NCI-H2227 (cell line): Measurements from ENCODE around the gene PPP1R3G.
"Not testable (repeated sequence)": the region's sequence is repeated elsewhere in the genome, so short reads cannot be mapped to it uniquely, and the experiment has no call there.

Experiments used
- DNase-seq: peaks from one replicate; lab custom pipeline; 2025; ENCODE audit not compliant: unreplicated experiment; lab: John Stamatoyannopoulos, UW

PPP1R3G gene

DNA sequence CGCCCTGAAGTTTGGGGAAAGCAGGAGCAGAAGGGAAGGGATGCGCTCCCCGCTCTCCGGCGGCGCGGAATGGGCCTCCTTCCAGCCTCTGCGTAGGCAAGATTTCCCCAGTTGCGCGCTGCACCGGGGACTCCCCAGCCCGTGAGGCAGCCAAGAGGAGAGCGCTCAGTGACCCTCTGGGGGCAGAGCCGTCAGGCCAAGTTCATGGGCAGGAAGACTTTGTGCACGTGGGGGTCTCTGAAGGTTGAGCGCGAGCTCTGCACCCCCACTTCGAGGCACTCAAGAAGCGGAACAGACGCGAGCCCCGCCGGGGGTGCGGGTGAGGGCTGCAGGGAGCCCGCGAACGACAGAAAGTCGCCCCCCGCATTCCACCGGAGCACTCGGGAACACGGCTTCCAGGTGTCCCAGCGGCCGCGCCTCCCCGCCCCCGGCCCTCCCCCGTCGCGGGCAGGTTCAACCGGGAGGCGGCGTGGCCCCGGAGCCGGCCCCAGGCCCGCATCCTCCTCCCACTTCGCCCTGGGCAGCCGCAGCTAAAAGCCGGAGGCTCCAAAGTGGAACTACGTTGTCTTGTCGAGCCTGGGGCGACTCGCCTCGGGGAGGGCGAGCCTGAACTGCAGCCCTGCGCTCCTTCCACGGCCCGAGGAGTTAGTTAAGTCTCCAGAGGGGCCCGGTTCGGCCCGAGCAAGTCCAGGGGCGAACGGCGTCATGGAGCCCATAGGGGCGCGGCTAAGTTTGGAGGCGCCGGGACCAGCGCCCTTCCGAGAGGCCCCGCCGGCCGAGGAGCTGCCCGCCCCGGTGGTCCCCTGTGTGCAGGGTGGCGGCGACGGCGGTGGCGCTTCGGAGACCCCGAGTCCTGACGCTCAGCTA, at the start of gene PPP1R3G:
Gene PPP1R3G, plus strand, starts transcription at position 561 of the 867 bp plus-strand sequence. Its CDS starts 145 bp downstream, at position 706.
- DNase-seq, result peak; percentile 59

DNA sequence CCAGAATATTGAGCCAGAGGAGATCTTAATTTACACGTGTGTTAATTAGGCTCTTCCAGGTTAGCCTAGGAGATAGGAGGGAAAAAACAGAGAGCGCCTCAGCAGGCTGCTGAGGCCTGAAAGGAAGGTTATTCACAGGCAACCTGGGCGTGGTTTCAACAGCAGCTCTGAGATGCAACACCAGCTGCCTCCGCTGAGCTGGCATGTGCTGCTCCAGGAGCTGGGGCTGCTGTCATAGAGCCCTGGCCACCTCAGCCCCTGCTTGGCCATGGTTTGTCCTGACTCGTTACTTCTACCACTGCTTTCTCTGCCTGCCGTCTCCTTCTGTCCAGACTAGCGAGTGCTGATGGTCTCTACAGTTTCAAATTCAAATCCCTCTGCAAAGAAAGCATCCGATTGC, 48.9 kb upstream of the PPP1R3G start:
- DNase-seq, result peak; percentile 80

DNA sequence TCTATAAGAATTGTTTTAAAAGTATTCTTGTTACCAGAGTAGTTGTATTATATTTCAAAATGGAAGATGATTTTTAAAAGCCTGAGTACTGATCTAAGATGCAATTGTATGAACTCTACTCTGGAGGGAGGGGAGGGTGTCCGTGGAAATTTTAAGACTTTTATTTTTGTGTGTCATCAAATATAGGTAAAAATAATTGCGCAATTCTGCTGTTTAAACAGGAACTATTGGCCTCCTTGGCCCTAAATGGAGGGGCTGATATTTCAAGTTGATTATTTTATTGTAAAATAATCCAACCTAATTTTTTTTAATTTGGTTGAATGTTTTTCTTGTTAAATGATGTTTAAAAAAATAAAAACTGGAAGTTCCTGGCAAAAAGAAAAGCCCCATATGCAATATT, 43.2 kb upstream of the PPP1R3G start:
- no peak for DNase-seq

DNA sequence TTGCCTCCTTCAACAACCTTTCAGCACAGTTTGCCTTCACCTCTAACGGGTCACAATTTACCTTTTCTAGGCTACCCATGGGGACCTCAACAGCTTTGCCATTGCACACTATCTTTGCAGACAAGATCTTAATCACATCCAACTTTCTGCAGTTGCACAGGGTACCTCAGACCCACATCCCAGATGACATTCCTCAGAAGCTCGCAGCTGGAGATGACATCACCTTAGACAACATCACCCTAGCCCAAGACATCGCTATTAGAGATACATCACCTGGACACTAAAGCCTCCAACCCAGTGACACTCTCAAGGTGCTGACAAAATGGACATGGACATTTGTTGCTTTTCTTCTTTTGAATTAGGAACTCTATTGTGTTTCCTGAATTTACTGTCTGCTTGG, 42.7 kb upstream of the PPP1R3G start:
- DNase-seq, result no peak

DNA sequence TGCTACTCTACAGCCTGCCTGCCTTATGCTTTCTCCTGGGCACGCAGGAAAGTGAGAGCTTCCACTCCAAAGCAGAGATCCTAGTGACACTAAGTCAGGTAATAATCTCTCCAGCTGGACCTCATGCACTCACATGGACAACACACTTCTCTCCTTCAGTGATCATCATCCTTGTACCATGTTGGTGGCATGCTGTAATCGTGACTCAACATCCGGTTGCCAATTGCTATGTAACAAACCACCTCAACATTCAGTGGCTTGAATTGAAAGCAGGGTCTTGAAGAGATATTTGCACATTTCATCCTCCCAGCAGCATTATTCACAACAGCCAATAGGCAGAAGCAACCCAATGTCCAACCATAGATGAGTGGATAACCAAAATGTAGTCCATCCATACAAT, 40.3 kb upstream of the PPP1R3G start:
- no peak for DNase-seq

DNA sequence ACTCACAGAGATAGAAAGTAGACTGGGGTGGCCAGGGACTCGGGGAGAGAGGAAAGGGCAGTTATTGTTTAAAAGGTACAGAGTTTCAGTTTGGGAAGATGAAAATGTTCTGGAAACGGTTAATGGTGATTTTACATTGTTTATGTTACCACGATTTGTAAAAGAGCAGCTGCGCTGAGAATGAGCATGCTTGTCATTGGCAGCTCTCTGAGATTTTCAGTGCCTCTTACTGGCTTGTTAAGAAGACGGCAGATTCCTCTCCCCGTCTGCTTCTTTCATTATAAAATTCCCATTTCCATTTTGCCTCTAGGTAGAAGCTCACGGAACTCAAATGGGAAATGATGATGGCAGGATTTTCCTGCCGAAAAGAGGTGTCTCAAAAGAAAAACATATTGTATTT, 39.7 kb upstream of the PPP1R3G start:
- DNase-seq, result no peak

DNA sequence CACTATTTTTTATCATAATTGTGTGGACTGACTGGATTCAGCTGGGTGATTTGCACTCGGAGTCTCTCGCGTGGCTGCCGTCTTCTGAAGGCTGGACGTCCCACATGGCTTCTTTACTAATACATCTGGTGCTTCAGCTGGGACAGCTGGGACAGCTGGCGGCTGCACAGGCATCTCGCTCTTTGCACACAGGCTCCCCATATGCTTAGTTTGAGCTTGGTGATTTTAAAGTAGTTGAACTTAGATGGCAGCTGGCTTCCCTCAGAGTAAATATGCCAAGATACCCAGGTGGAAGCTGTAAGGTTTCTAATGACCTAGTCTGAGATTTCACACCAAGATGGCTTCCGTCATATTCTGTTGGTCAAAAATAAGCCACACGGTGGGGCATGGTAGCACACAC, 38.7 kb upstream of the PPP1R3G start:
- no peak for DNase-seq

DNA sequence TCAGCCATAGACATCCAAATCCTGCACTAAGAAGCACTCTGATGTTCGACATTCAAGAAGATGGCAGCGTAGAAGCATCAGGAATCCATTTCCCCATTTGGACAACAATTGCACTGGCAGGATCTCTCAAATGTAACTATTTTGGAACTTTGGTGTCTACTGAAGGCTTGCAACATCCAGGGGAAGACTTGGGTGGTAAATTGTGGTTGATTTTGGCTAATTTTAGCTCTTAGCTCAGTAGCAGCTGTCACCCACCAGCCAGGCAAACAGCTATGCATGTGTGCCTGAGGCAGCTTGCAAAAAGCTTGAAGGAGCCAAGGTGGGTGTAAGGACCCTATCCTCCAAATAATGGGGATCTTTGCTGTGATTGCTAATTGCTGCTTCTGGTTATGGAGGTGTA, 35.1 kb upstream of the PPP1R3G start:
- no peak for DNase-seq

DNA sequence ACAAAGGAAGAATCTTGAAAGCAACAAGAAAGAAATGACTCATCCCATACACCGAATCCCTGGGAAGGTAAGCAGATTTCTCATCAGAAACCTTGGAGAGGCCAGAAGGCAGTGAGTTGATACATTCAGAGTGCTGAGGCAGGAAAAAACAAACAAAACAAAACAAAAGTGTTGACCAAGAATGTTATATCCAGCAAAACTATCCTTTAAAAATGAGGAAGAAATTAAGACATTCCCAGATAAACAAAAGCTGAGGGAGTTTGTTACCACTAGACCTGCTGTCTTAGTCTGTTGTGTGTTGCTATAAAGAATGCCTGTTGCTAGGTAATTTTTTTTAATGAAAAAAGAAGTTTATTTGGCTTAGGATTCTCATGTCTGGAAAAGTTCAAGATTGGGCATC, 33.7 kb upstream of the PPP1R3G start:
- no peak for DNase-seq

DNA sequence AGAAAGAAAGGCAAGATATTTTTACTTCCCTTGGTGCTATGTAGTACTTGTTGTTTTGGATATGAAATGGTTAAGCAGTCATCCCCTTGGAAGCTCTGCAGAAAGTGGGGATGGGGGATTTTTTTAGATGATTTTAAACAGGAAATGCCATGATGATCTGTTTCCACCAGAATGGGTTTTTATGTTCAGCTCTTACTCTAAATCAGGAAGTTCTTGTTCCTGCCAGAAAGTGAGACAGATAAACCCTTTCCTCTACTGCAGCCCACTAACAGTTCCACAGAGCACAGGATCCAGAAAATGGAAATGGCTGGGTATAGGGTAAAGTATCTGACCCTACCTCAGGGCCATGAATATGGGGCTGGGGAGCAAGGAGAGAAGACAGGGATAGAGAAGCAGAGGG, 32.1 kb upstream of the PPP1R3G start:
- no peak for DNase-seq

DNA sequence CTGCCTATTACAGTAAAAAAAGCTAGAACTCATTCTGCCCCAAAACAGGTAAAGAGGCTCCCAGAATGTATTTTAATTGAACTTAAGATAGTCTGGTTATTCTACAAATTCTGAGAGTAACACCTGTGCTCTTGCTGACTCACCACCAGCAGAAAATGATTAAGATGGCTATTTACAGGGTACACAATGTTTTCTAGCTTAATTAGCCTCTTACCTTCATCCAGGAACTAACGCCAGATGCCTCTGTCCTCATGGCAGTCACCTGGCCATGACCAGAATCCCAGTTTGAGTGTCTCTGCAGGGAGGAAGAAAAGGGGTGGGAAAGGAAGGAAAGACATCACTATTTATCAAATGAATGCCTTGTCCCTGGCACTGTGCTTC, 31.3 kb upstream of the PPP1R3G start:
- no peak for DNase-seq

DNA sequence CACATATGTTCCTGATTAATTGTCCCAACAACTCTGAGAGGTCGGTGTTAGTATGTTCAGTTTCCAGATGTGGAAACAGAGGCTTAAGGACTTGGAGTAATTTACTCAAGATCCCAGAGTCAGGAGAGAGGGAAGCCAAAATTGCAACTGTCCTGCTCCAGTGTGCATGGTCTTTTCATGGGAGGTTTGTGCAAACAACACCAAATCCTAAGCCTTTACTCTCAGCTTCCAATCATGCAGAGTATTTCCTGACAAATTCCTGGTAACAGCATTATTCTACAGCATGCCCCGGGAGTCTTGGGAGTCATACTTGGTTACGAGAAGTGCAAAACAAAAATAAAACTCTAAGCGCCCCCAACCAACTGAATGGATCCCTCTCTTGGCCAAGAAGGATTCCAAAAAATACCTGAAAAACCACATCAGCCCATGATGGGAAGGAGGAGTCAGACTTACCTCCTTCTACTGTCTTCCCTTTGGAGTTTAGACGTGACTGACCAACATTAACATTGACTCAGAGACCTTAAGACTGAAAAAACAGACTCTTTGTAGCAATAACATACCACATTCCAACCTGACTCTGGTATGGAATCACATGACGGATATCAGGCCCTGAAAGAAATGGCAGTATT, 30.8 kb upstream of the PPP1R3G start:
- DNase-seq, result no peak

DNA sequence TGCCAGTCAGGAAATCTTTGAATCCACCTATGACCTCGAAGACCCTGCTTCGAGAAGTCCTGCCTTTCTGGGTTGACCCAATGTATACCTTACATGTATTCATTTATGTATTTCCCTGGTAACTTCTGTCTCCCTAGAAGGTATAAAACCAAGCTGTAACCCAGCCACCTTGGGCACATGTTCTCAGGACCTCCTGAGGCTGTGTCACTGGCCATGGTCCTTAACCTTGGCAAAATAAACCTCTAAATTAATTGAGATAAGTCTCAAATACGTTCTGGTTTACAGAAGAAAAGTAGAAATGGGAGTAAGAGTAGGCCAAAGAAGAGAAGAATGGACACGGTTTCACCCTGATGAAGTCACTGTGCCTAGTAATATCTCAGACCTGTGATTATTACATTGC, 30.0 kb upstream of the PPP1R3G start:
- DNase-seq, result no peak

DNA sequence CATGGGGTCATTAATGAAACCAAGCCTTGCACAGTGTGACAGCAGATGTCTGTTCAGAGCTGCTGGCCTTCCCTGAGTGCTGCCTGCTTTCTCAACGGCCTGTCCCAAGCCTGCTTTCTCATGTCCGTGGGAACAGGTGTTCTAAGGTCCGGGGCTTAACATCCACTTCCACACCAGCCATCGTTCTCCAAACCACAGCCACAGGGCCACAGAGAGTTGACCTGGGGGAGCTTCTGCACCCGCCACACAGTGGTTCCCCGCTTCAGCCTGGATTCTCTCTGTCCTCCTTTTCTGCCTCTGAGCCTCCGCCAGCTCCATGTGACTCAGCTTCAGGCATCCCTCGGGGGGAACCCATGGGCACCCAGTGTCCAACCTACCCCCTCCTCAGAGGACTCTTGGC, 26.9 kb upstream of the PPP1R3G start:
- DNase-seq, result no peak

DNA sequence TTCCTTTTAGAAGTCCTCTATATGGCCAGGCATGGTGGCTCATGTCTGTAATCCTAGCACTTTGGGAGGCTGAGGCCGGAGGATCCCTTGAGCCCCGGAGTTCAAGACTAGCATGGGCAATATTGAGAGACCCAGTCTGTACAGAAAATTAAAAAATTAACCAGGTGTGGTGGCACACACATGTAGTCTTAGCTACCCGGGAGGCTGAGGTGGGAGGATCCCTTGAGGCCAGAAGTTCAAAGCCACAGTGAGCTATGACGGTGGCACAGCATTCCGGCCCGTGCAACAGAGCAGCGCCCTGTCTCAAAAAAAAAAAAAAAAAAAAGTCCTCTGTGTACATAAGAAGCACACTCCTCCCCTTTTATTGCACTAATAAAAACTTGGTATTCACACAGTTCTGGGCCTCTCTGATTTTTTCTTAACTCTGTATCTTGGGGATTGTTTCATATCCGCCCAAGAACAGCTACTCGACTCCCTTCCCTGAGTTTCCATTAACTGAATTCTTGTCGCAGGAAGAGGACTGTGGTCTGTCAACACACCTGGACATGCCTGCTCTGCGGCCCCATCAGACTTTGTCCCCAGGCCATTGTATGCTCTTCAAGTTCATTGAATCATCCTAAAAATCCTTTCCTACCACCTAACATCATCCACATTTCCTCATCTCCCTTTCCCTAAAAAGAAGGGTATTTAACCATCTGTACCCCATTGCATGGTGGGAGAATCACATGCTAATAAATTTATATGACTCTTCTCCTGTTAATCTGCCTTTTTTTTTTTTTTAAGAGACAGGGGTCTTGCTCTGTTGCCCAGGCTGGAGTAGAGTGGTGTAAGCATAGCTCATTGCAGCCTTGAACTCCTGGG, 25.9 kb upstream of the PPP1R3G start:
- no peak for DNase-seq

DNA sequence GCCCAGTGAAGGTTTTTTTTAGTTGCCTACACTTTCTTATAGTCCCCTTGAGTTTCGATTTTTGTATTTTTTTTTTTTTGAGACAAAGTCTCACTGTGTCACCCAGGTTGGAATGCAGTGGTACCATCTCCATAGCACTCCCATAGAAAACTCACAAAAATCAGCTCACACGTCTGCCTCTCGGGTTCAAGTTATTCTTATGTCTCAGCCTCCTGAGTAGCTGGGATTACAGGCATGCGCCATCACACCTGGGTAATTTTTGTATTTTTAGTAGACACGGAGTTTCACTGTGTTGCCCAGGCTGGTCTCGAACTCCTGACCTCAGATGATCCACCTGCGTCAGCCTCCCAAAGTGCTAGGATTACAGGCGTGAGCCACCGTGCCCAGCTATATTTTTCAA, 24.7 kb upstream of the PPP1R3G start:
- not testable (repeated sequence) for DNase-seq

DNA sequence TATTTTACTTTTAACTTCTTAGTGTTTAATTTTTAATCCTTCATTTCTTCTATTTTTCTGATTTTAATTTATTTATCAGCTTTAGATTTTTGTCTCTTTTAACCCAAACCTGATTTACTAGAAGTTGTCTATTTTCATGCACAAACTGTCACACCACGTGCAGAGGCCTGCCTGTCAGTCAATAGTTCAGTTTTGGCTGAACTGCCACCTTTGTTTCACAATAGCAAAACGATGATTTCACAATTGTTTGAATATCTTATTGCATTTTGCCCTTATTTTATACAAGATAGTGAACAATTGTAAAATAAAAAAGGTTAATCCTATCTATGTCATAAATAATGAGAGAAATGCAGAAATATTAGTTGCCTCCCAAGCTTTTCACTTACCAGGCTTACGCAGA, 24.0 kb upstream of the PPP1R3G start:
- DNase-seq, result no peak

DNA sequence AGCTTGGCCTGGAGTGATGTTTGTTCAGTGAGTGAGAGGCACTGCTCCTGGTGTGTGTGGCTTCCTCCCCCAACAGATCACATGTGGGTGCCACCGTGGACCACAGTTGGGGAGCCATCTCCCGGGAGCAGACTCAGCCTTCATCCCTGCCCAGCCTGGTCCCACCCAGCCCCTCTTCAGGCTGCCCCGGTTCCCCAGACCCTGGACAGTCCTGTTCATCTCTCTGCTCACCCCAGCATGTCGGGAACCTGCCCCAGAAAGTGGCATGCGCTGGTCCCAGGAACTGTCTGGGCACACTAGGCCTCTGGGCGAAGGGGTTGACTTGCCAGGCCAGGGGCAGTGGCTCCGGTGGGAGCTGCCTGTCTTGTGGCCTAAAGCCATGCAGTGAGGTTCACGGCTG, 21.5 kb upstream of the PPP1R3G start:
- no peak for DNase-seq

DNA sequence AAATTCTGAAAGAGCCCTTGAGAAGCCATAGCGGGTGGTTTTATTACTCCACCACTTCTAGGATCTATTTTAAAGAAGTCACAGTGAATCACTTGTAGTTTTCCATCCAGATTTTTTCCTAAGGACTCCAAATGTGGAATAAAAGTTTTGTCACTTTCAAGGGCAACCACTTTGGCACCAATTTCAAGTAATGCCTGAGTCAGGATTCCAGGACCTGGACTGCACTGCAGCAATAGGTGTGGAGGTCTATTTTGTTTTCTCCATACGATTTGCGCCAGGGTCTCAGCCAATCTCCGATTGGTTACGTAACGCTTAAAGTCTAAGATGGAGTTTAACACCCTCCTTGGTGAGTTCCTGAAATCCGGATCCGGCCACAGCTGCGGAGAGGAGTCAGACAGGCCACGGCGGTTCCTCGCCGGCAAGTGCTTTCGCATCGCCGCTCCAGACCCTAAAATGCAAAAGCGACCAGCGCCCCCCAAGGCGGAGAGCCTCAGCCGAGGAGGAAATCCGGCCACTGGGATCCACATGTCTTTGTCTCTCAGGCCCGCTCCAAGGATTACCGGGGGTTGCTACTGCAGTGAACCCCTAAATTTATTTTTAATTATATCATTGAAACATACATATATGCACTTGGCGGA, 18.6 kb upstream of the PPP1R3G start:
- no peak for DNase-seq

DNA sequence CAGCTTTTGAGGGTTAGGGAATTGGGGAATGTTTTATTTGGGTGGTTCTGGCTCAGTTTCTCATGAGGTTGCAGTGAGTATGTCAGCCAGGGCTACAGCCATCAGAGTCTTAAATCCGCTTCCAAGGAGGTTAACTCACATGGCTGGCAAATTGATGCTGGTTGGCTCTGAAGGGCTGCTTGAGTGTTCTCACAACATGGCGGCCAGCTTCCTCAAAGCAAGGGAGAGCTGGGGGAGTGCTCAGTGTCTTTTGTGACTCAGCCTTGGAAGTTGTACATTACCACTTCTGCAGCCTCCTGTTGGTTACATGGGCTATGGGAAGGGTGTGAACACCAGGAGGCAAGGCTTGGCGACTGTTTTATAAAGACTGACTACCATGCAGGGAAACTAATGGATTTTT, 17.8 kb upstream of the PPP1R3G start:
- no peak for DNase-seq

DNA sequence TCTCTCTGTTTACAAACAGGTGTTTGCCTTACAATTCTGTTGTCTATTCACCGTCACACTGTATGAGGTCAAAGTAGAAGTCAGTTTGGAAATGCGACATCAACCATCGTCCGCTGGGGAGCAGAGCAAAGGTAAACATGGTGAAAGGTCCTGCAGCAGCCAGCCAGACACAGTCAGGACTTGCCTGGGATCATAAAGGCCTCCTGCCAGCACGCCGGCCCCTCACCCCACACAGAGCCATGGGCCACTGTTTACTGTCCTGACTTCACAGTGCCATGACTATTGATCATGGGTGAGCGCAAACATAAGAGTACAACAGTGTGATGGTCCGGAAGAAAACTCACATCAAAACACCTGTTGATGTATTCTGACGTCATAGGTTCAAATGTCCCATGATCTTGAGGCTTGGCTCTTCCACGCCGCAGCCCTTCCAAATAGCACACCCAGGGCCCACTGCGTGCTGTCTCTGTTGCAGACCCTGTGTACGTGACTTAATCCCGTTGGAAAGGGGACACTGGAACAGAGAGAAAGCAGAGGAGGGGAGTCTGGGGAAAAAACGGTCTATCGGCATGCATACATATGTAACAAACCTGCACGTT, 16.9 kb upstream of the PPP1R3G start:
- DNase-seq, result no peak
